Neural crest cell (in vitro differentiated cells): Measurements from ENCODE around the gene PAX5. TPM values are rescaled to one million over a fixed set of nuclear protein-coding genes. Genes with fewer than 3 reads are reported as not detected.
A peak's percentile ranks its signal among the peaks of the same experiment; 100 is the strongest.
"Not testable (repeated sequence)": the region's sequence is repeated elsewhere in the genome, so short reads cannot be mapped to it uniquely, and the experiment has no call there.

Experiments
- DNase-seq: peaks from one replicate; pipeline ENCODE4 v3.0.0; 2021; ENCODE audit warnings: low read depth, mixed read lengths, low spot score
- H3K27ac Mint-ChIP-seq: one replicate; pipeline ENCODE4 v1.8.0; 2021; ENCODE audit warnings: mild to moderate bottlenecking, mixed read lengths; ENCODE audit not compliant: unreplicated experiment
- H3K27me3 Mint-ChIP-seq: 2 replicates; pipeline ENCODE4 v1.8.0; 2021; ENCODE audit warnings: low read depth, mild to moderate bottlenecking, mixed read lengths
- H3K36me3 Mint-ChIP-seq: 2 replicates; pipeline ENCODE4 v1.8.0; 2021; ENCODE audit warnings: low read depth, mild to moderate bottlenecking, mixed read lengths
- H3K4me1 Mint-ChIP-seq: 2 replicates; pipeline ENCODE4 v1.8.0; 2021; ENCODE audit warnings: mixed read lengths
- H3K4me3 Mint-ChIP-seq: one replicate; pipeline ENCODE4 v1.8.0; 2021; ENCODE audit warnings: mild to moderate bottlenecking, mixed read lengths
- H3K9me3 Mint-ChIP-seq: 2 replicates; pipeline ENCODE4 v1.8.0; 2021; ENCODE audit warnings: mixed read lengths
- CTCF ChIP-seq: fragments of 200-600 bp; sonication (generic); conservative IDR thresholded peaks from 2 replicates; pipeline ENCODE4 v1.5.0; 2021; ENCODE audit warnings: antibody characterized with exemption, mild to moderate bottlenecking
- total RNA-seq: library from RNA; stranded (reverse); gene quantifications from 2 replicates; pipeline ENCODE4 v1.2.1, GENCODE V29; 2021

The PAX5 gene
- total RNA-seq, 1 donor from 2014 or later, result 19.5 TPM

DNA sequence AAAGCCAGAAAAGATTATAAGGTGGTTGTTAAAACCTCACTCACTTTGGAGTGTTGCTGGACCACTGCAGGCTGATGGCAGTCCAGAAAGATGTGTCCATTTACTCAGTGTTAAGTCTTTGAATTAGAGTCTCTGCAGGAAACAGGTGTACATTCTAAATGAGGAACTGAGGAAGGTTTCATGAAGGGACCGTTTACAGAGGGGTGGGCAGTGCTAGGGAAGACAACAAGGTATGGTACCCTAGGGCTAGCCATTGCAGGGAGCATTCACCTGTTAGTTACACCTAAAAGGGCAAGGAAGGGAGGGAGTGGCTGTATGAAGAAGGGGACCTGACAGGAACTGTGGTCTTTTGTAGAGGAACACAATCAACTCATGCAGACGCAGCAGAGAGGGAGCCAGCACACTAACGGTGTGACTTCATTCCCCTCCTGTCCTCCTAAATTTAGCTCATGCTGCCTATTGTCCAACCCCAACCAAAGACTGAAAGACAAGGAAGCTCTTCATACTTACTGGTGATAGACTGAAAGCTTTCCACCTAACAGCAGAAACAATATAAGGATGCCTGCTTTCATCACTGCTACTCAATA lies 32.2 kb upstream of the PAX5 start:
- H3K27ac Mint-ChIP-seq, result no peak overlapping the region
- peaks cover 40% of the 10 kb centered on the region for H3K27me3 Mint-ChIP-seq
- TF ChIP-seq CTCF, result no peak

GRCh38 chr9:37062336-37062735 lies 28.3 kb upstream of the PAX5 start:
- Mint-ChIP-seq H3K27ac (no peak overlapping the region), H3K9me3 (no peaks in the 10 kb centered on the region), H3K4me1 (no peaks in the 10 kb centered on the region), H3K4me3 (no peak overlapping the region), H3K27me3 (peaks cover 43% of the 10 kb centered on the region), H3K36me3 (no peaks in the 10 kb centered on the region)
- DNase-seq, result no peak
- no peak for TF ChIP-seq CTCF

More for the DNA sequence above, 32.2 kb upstream of the PAX5 start:
- no peak overlapping the region for H3K4me3 Mint-ChIP-seq
- no peaks in the 10 kb centered on the region for H3K4me1 Mint-ChIP-seq
- no peaks in the 10 kb centered on the region for H3K36me3 Mint-ChIP-seq
- no peak for DNase-seq
- H3K9me3 Mint-ChIP-seq, result peaks cover 9% of the 10 kb centered on the region

- DNase-seq, result no peak
- Mint-ChIP-seq H3K36me3 (no peaks in the 10 kb centered on the region), H3K27ac (peak overlapping the region; percentile 28), H3K9me3 (no peaks in the 10 kb centered on the region), H3K4me1 (no peaks in the 10 kb centered on the region), H3K27me3 (peaks cover 46% of the 10 kb centered on the region), H3K4me3 (no peak overlapping the region)
- no peak for TF ChIP-seq CTCF
Observed at GRCh38 chr9:37061768-37062167, 27.7 kb upstream of the PAX5 start.

DNA sequence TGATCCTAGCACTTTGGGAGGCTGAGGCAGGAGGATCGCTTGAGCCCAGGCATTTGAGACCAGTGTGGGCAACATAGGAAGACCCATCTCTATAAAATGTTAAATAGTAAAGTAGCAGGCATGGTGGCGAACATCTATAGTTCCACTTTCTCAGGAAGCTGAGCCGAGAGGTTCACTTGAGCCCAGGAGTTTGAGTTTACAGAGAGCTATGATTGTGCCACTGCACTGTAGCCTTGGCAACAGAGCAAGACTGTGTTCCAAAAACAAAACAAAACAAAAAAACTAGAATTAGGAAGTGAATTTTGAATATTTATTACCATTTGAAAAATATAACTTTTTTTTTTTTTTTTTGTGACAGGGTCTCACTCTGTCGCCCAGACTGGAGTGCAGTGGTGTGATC lies 26.8 kb upstream of the PAX5 start:
- H3K9me3 Mint-ChIP-seq, result no peaks in the 10 kb centered on the region
- no peaks in the 10 kb centered on the region for H3K36me3 Mint-ChIP-seq
- no peak overlapping the region for H3K4me3 Mint-ChIP-seq

GRCh38 chr9:37056046-37056920 lies 22.2 kb upstream of the PAX5 start:
- no peak overlapping the region for H3K27ac Mint-ChIP-seq
- TF ChIP-seq CTCF, result no peak
- H3K27me3 Mint-ChIP-seq, result peaks cover 62% of the 10 kb centered on the region
- H3K36me3 Mint-ChIP-seq, result no peaks in the 10 kb centered on the region
- H3K9me3 Mint-ChIP-seq, result no peaks in the 10 kb centered on the region
- no peak overlapping the region for H3K4me3 Mint-ChIP-seq
- peaks cover 8% of the 10 kb centered on the region for H3K4me1 Mint-ChIP-seq
- no peak for DNase-seq

More for the DNA sequence above, 26.8 kb upstream of the PAX5 start:
- Mint-ChIP-seq H3K27me3 (peaks cover 46% of the 10 kb centered on the region), H3K4me1 (peaks cover 4% of the 10 kb centered on the region), H3K27ac (no peak overlapping the region)
- no peak for DNase-seq
- TF ChIP-seq CTCF, result no peak

- not testable (repeated sequence) for H3K36me3 Mint-ChIP-seq, DNase-seq, H3K4me1 Mint-ChIP-seq, H3K9me3 Mint-ChIP-seq, H3K27ac Mint-ChIP-seq, H3K4me3 Mint-ChIP-seq
- peaks cover 72% of the 10 kb centered on the region for H3K27me3 Mint-ChIP-seq
Observed at GRCh38 chr9:37054363-37054720, 20.3 kb upstream of the PAX5 start.
